K562 (cell line): Measurements from ENCODE around the gene CKM. TPM values are rescaled to one million over a fixed set of nuclear protein-coding genes. Genes with fewer than 3 reads are reported as not detected.

Source experiments
- CREB5 ChIP-seq: fragments of 250-450 bp; sonication (Bioruptor Pico); IDR thresholded peaks from 2 replicates; pipeline ENCODE4 v1.5.0; 2020; ENCODE audit warnings: mild to moderate bottlenecking
- HNRNPL ChIP-seq: fragments of 200-400 bp; formaldehyde crosslinking; IDR thresholded peaks from 2 replicates; pipeline ENCODE4 v1.6.1; 2017; ENCODE audit warnings: low read depth, mild to moderate bottlenecking, low read length
- ILK ChIP-seq: fragments of 450-650 bp; IDR thresholded peaks from 2 replicates; pipeline ENCODE4 v1.6.1; 2016; ENCODE audit warnings: missing genetic modification characterization, low read depth, mild to moderate bottlenecking, missing compliant biosample characterization, moderate library complexity, borderline replicate concordance
- ZNF609 ChIP-seq: sonication (generic); formaldehyde crosslinking; IDR thresholded peaks from 2 replicates; pipeline ENCODE4 v1.8.1; 2023; ENCODE audit warnings: missing genetic modification reagents, mild to moderate bottlenecking, borderline replicate concordance
- polyA plus RNA-seq, 8 experiments: library from polyadenylated mRNA; depleted of rRNA in 4 of 8; stranded (reverse) in 5 of 8; unstranded in 3 of 8; fragments of >200 nt; fragmentation: Nextera tagmentation in 2 of 8; fragmentation: Illumina TruSeq in 1 of 8; extraction: Ambion mirVana in 2 of 8; extraction: Trizol in 1 of 8; gene quantifications; 2 replicates each; pipeline versions ENCODE4 v1.2.1 to v1.2.3, GENCODE V29; 2011 to 2014; ENCODE audit warnings: inconsistent platforms in 1 of 8, missing spikeins in 1 of 8
- total RNA-seq, 7 experiments: library from RNA; depleted of rRNA in 6 of 7; stranded (reverse); fragments of >200 nt in 6 of 7; fragmentation: Illumina TruSeq in 2 of 7; extraction: Trizol in 2 of 7; gene quantifications; 2 replicates each; pipeline versions ENCODE4 v1.2.1 to v1.2.3, GENCODE V29; 2011 to 2021; ENCODE audit warnings: low replicate concordance in 1 of 7

Gene CKM
- total and polyA plus RNA-seq, 9 of the 15 experiments (the other 6 are each of a cell fraction or from before 2014, with no cell fraction given): 0.06 to 0.17 (median 0.09) TPM; not detected in 4

- TF ChIP-seq ZNF609: no peak
- no peak for TF ChIP-seq CREB5 (CRISPR knock-in tag)
- no peak for TF ChIP-seq HNRNPL
- TF ChIP-seq ILK: no peak
These were observed 16.6 kb downstream of the CKM start (continued) for GRCh38 chr19:45306040-45306439.
